ENCODE measurements around the gene TIMP2. TPM values are rescaled to one million over a fixed set of nuclear protein-coding genes. Genes with fewer than 3 reads are reported as not detected.

TIMP2 gene
- polyA plus RNA-seq, 1 donor = 89.2 TPM

- peaks cover 13% of the 10 kb centered on the region for H3K4me1 ChIP-seq (ENCODE audit: control insufficient read depth, insufficient read depth, low read length)
- peaks cover 58% of the 10 kb centered on the region for H3K36me3 ChIP-seq (ENCODE audit: control insufficient read depth, insufficient read depth, low read length)
- WGBS (ENCODE audit: insufficient coverage, low lambda C conversion rate) = no CpG with 5 or more reads among the region's 5 CpGs
- no peak overlapping the region for H3K4me3 ChIP-seq (ENCODE audit: low read length)
- no peaks in the 10 kb centered on the region for H3K27me3 ChIP-seq (ENCODE audit: control insufficient read depth, insufficient read depth, low read length)
- H3K27ac ChIP-seq (ENCODE audit: low read length) = no peak overlapping the region
- DNase-seq = no peak
- no peaks in the 10 kb centered on the region for H3K9me3 ChIP-seq (ENCODE audit: control insufficient read depth, low read depth, low read length)
These were observed 88.7 kb downstream of the TIMP2 start for GRCh38 chr17:78836420-78837021.

- H3K4me3 ChIP-seq (ENCODE audit: low read length) = no peak overlapping the region
- WGBS (ENCODE audit: insufficient coverage, low lambda C conversion rate) = no CpG with 5 or more reads among the region's 8 CpGs
- H3K4me1 ChIP-seq (ENCODE audit: control insufficient read depth, insufficient read depth, low read length) = peaks cover 9% of the 10 kb centered on the region
- H3K27me3 ChIP-seq (ENCODE audit: control insufficient read depth, insufficient read depth, low read length) = no peaks in the 10 kb centered on the region
- H3K36me3 ChIP-seq (ENCODE audit: control insufficient read depth, insufficient read depth, low read length) = peaks cover 70% of the 10 kb centered on the region
- DNase-seq = no peak
- no peaks in the 10 kb centered on the region for H3K9me3 ChIP-seq (ENCODE audit: control insufficient read depth, low read depth, low read length)
- H3K27ac ChIP-seq (ENCODE audit: low read length) = no peak overlapping the region
These were observed 90.6 kb downstream of the TIMP2 start for GRCh38 chr17:78834571-78834970.

GRCh38 chr17:78832541-78832810 lies 92.7 kb downstream of the TIMP2 start:
- WGBS (ENCODE audit: insufficient coverage, low lambda C conversion rate) = no CpG with 5 or more reads among the region's 2 CpGs
- Histone ChIP-seq H3K4me1 (ENCODE audit: control insufficient read depth, insufficient read depth, low read length) (no peaks in the 10 kb centered on the region), H3K36me3 (ENCODE audit: control insufficient read depth, insufficient read depth, low read length) (peaks cover 86% of the 10 kb centered on the region), H3K27ac (ENCODE audit: low read length) (no peak overlapping the region), H3K4me3 (ENCODE audit: low read length) (no peak overlapping the region), H3K9me3 (ENCODE audit: control insufficient read depth, low read depth, low read length) (no peaks in the 10 kb centered on the region), H3K27me3 (ENCODE audit: control insufficient read depth, insufficient read depth, low read length) (no peaks in the 10 kb centered on the region)
- DNase-seq = no peak

- peaks cover 87% of the 10 kb centered on the region for H3K36me3 ChIP-seq (ENCODE audit: control insufficient read depth, insufficient read depth, low read length)
- 80% methylated on average over 1 of the region's 15 CpGs for WGBS (ENCODE audit: insufficient coverage, low lambda C conversion rate)
- no peaks in the 10 kb centered on the region for H3K9me3 ChIP-seq (ENCODE audit: control insufficient read depth, low read depth, low read length)
- no peak overlapping the region for H3K4me3 ChIP-seq (ENCODE audit: low read length)
- no peaks in the 10 kb centered on the region for H3K4me1 ChIP-seq (ENCODE audit: control insufficient read depth, insufficient read depth, low read length)
- no peaks in the 10 kb centered on the region for H3K27me3 ChIP-seq (ENCODE audit: control insufficient read depth, insufficient read depth, low read length)
- no peak for DNase-seq
- no peak overlapping the region for H3K27ac ChIP-seq (ENCODE audit: low read length)
These were observed 93.3 kb downstream of the TIMP2 start for GRCh38 chr17:78831688-78832540.

GRCh38 chr17:78829477-78829876 lies 95.7 kb downstream of the TIMP2 start:
- Histone ChIP-seq H3K4me1 (ENCODE audit: control insufficient read depth, insufficient read depth, low read length) (no peaks in the 10 kb centered on the region), H3K27me3 (ENCODE audit: control insufficient read depth, insufficient read depth, low read length) (no peaks in the 10 kb centered on the region), H3K9me3 (ENCODE audit: control insufficient read depth, low read depth, low read length) (no peaks in the 10 kb centered on the region), H3K27ac (ENCODE audit: low read length) (no peak overlapping the region), H3K36me3 (ENCODE audit: control insufficient read depth, insufficient read depth, low read length) (peaks cover 86% of the 10 kb centered on the region), H3K4me3 (ENCODE audit: low read length) (no peak overlapping the region)
- no CpG with 5 or more reads among the region's 6 CpGs for WGBS (ENCODE audit: insufficient coverage, low lambda C conversion rate)
- no peak for DNase-seq

- Histone ChIP-seq H3K36me3 (ENCODE audit: control insufficient read depth, insufficient read depth, low read length) (peaks cover 85% of the 10 kb centered on the region), H3K4me1 (ENCODE audit: control insufficient read depth, insufficient read depth, low read length) (no peaks in the 10 kb centered on the region), H3K4me3 (ENCODE audit: low read length) (no peak overlapping the region), H3K27ac (ENCODE audit: low read length) (no peak overlapping the region), H3K9me3 (ENCODE audit: control insufficient read depth, low read depth, low read length) (no peaks in the 10 kb centered on the region), H3K27me3 (ENCODE audit: control insufficient read depth, insufficient read depth, low read length) (no peaks in the 10 kb centered on the region)
- no CpG with 5 or more reads among the region's 14 CpGs for WGBS (ENCODE audit: insufficient coverage, low lambda C conversion rate)
- DNase-seq = no peak
These were observed 96.6 kb downstream of the TIMP2 start for GRCh38 chr17:78828470-78829185.

GRCh38 chr17:78826836-78827509 lies 98.2 kb downstream of the TIMP2 start:
- no peak for DNase-seq
- Histone ChIP-seq H3K36me3 (ENCODE audit: control insufficient read depth, insufficient read depth, low read length) (peaks cover 86% of the 10 kb centered on the region), H3K27ac (ENCODE audit: low read length) (no peak overlapping the region), H3K9me3 (ENCODE audit: control insufficient read depth, low read depth, low read length) (no peaks in the 10 kb centered on the region), H3K4me1 (ENCODE audit: control insufficient read depth, insufficient read depth, low read length) (no peaks in the 10 kb centered on the region), H3K27me3 (ENCODE audit: control insufficient read depth, insufficient read depth, low read length) (no peaks in the 10 kb centered on the region), H3K4me3 (ENCODE audit: low read length) (no peak overlapping the region)
- WGBS (ENCODE audit: insufficient coverage, low lambda C conversion rate) = no CpG with 5 or more reads among the region's 21 CpGs

GRCh38 chr17:78826421-78826820 lies 98.8 kb downstream of the TIMP2 start:
- H3K4me1 ChIP-seq (ENCODE audit: control insufficient read depth, insufficient read depth, low read length) = no peaks in the 10 kb centered on the region
- H3K27me3 ChIP-seq (ENCODE audit: control insufficient read depth, insufficient read depth, low read length) = no peaks in the 10 kb centered on the region
- no peak for DNase-seq
- no peak overlapping the region for H3K27ac ChIP-seq (ENCODE audit: low read length)
- WGBS (ENCODE audit: insufficient coverage, low lambda C conversion rate) = 100% methylated on average over 1 of the region's 5 CpGs
- H3K4me3 ChIP-seq (ENCODE audit: low read length) = no peak overlapping the region
- peaks cover 88% of the 10 kb centered on the region for H3K36me3 ChIP-seq (ENCODE audit: control insufficient read depth, insufficient read depth, low read length)
- H3K9me3 ChIP-seq (ENCODE audit: control insufficient read depth, low read depth, low read length) = no peaks in the 10 kb centered on the region

GRCh38 chr17:78825696-78826095 lies 99.5 kb downstream of the TIMP2 start:
- H3K4me1 ChIP-seq (ENCODE audit: control insufficient read depth, insufficient read depth, low read length) = no peaks in the 10 kb centered on the region
- no peaks in the 10 kb centered on the region for H3K27me3 ChIP-seq (ENCODE audit: control insufficient read depth, insufficient read depth, low read length)
- peaks cover 90% of the 10 kb centered on the region for H3K36me3 ChIP-seq (ENCODE audit: control insufficient read depth, insufficient read depth, low read length)
- no peak overlapping the region for H3K4me3 ChIP-seq (ENCODE audit: low read length)
- no peak for DNase-seq
- no CpG with 5 or more reads among the region's 6 CpGs for WGBS (ENCODE audit: insufficient coverage, low lambda C conversion rate)
- no peaks in the 10 kb centered on the region for H3K9me3 ChIP-seq (ENCODE audit: control insufficient read depth, low read depth, low read length)
- H3K27ac ChIP-seq (ENCODE audit: low read length) = no peak overlapping the region

- WGBS (ENCODE audit: insufficient coverage, low lambda C conversion rate) = no CpG with 5 or more reads among the region's 7 CpGs
These were observed 100.9 kb downstream of the TIMP2 start for GRCh38 chr17:78824240-78824639.

More at GRCh38 chr17:78824240-78824639, 100.9 kb downstream of the TIMP2 start:
- DNase-seq = no peak
- H3K36me3 ChIP-seq (ENCODE audit: control insufficient read depth, insufficient read depth, low read length) = peaks cover 93% of the 10 kb centered on the region
- no peaks in the 10 kb centered on the region for H3K27me3 ChIP-seq (ENCODE audit: control insufficient read depth, insufficient read depth, low read length)
- no peaks in the 10 kb centered on the region for H3K4me1 ChIP-seq (ENCODE audit: control insufficient read depth, insufficient read depth, low read length)
- no peaks in the 10 kb centered on the region for H3K9me3 ChIP-seq (ENCODE audit: control insufficient read depth, low read depth, low read length)
- no peak overlapping the region for H3K27ac ChIP-seq (ENCODE audit: low read length)
- H3K4me3 ChIP-seq (ENCODE audit: low read length) = no peak overlapping the region
